Right lobe of liver (tissue), 6 donors: ENCODE data around the gene PAFAH1B2. TPM values are rescaled to one million over a fixed set of nuclear protein-coding genes. Genes with fewer than 3 reads are reported as not detected.
A peak's percentile ranks its signal among the peaks of the same experiment; 100 is the strongest.

Experiments used
- ATAC-seq, 4 donors: fragments of 200-7000 bp; cut with Tn5 transposase; one replicate each; pipeline ENCODE4 v1.9.1; 2020; ENCODE audit warnings: mild to moderate bottlenecking in 4 of 4, moderate library complexity in 4 of 4
- DNase-seq, 3 donors: peaks; one replicate each; pipeline ENCODE4 v3.0.0-alpha.2; 2020
- H3K27ac ChIP-seq, 3 donors: fragments of 200-600 bp; one replicate each; pipeline ENCODE4 v1.8.0; 2022
- H3K27me3 ChIP-seq, 2 donors: fragments of 200-600 bp; one replicate each; pipeline ENCODE4 v1.8.0; 2022
- H3K36me3 ChIP-seq, 4 donors: fragments of 200-600 bp; sonication (generic) in 1 of 4; one replicate each; pipeline versions ENCODE4 v1.5.1 to v1.8.0; 2017 to 2022; ENCODE audit warnings: control low read depth in 1 of 4
- H3K4me1 ChIP-seq, 4 donors: fragments of 200-600 bp; sonication (generic) in 1 of 4; one replicate each; pipeline versions ENCODE4 v1.5.1 to v1.8.0; 2017 to 2022; ENCODE audit warnings: control low read depth in 1 of 4
- H3K4me3 ChIP-seq, 3 donors: fragments of 200-600 bp; one replicate each; pipeline ENCODE4 v1.8.0; 2022
- H3K9me3 ChIP-seq, 4 donors: fragments of 200-600 bp; sonication (generic) in 1 of 4; one replicate each; pipeline versions ENCODE4 v1.5.1 to v1.8.0; 2017 to 2022; ENCODE audit warnings: control low read depth in 1 of 4
- POLR2A ChIP-seq: fragments of 450-650 bp; IDR thresholded peaks from one replicate; pipeline ENCODE4 v1.6.1; 2017; ENCODE audit warnings: antibody characterized with exemption, mild to moderate bottlenecking
- WGBS: methylation state at CpG from one replicate; pipeline ENCODE4 v1.1.6; 2018; ENCODE audit warnings: low coverage, low lambda C conversion rate; ENCODE audit not compliant: insufficient coverage; ENCODE audit errors: missing lambda C conversion rate; 5-methylcytosine and 5-hydroxymethylcytosine counted together
- intact Hi-C, 2 donors: fragments of 100-400 bp; cut with DNase I; formaldehyde crosslinking; loops; one replicate each; pipeline versions ENCODE4 v1.11.2 to v1.14.1; 2022
- total RNA-seq, 6 experiments: library from RNA; depleted of rRNA in 2 of 6; stranded (reverse); fragments of >200 nt in 2 of 6; fragmentation: NEBNext Ultra II Directional in 3 of 6; extraction: Animal tissue kit (Norgen Biotek cat#: 25700) in 3 of 6; gene quantifications; one replicate each; pipeline versions ENCODE4 v1.1.0 to v1.2.4, GENCODE V29; 2016 to 2023
- TF ChIP-seq, protein P1 (sequence below), 4 donors: fragments of 200-600 bp in 3 of 4; fragments of 450-650 bp in 1 of 4; IDR thresholded peaks; one replicate each; pipeline versions ENCODE4 v1.5.1 to v1.8.0; 2016 to 2022; ENCODE audit warnings: antibody characterized with exemption in 4 of 4, mild to moderate bottlenecking in 2 of 4
- donor health status: DM: no; HTN: yes; CAD: no.
- donor health status: DM: no; HTN: no; CAD: no.
- donor health status: DM: no; HTN: no; CAD: no.
- donor health status: DM: no; HTN: yes; CAD: no.
- donor health status: DM: no; HTN: yes; CAD: no.

PAFAH1B2 gene
- total RNA-seq, 6 experiments from 2014 or later, result 22.2 to 39.1 (median 29.3) TPM

DNA sequence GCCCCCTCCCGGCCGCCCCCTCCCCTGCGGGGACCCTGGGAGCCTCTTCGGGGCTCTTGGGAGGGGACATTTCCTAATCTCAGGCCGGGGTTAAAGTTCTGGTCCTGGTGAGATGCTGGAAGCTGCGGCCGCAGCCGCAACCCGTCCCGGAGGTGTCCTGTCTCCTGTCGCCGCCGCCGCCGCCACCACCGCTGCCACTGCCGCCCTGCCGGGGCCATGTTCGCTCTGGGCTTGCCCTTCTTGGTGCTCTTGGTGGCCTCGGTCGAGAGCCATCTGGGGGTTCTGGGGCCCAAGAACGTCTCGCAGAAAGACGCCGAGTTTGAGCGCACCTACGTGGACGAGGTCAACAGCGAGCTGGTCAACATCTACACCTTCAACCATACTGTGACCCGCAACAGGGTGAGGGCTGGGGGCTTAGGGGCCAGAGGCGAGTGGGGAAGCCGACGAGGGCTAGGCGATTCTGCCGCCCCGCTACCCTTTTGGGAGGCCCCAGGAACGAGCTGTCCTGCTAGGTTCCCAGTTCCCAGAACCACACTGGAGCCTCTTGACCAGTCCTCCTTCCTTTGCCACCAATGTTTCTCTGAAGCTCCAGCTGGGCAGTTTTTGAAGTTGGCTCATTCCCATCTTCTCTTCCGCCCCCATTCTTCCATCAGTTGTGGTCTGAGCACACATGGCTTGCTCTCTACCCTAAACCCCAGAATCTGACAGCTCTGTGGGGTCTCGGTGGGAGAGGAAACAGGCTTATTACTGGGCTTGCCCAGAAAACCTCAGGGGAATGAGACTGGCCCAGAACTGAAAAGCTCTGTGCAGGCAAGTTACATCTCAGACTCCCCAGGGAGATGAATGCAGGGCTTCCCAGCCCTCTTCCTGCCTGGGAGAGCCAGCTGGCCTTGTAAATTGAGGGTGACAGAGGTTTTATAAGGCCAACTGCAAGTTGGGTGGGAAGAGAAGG lies 35.2 kb downstream of the PAFAH1B2 start:
- intact Hi-C loops, result loop anchor here in 1 of 2 donors (10.0 kb wide), 1 partner anchor 45 kb away; no protein-coding TSS in a partner anchor
- Histone ChIP-seq H3K27me3 (no peaks in the 10 kb centered on the region), H3K4me1 (peaks cover 0 to 22% (median 5%) of the 10 kb centered on the region in 4 donors), H3K9me3 (no peaks in the 10 kb centered on the region), H3K36me3 (peaks cover 0 to 22% (median 8%) of the 10 kb centered on the region in 4 donors), H3K27ac (peak overlapping the region; percentile 93 to 97 (median 95)), H3K4me3 (peak overlapping the region; percentile 92 to 100 (median 93))
- peak; percentile 61 to 77 (median 72) for ATAC-seq
- TF ChIP-seq, protein P1, sequence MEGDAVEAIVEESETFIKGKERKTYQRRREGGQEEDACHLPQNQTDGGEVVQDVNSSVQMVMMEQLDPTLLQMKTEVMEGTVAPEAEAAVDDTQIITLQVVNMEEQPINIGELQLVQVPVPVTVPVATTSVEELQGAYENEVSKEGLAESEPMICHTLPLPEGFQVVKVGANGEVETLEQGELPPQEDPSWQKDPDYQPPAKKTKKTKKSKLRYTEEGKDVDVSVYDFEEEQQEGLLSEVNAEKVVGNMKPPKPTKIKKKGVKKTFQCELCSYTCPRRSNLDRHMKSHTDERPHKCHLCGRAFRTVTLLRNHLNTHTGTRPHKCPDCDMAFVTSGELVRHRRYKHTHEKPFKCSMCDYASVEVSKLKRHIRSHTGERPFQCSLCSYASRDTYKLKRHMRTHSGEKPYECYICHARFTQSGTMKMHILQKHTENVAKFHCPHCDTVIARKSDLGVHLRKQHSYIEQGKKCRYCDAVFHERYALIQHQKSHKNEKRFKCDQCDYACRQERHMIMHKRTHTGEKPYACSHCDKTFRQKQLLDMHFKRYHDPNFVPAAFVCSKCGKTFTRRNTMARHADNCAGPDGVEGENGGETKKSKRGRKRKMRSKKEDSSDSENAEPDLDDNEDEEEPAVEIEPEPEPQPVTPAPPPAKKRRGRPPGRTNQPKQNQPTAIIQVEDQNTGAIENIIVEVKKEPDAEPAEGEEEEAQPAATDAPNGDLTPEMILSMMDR (IDR thresholded peaks at IDR 0.05), result no peak
- no peak for TF ChIP-seq POLR2A
- peak; percentile 67 to 76 (median 69) for DNase-seq
- WGBS, result 3% methylated on average over 11 of the region's 39 CpGs

DNA sequence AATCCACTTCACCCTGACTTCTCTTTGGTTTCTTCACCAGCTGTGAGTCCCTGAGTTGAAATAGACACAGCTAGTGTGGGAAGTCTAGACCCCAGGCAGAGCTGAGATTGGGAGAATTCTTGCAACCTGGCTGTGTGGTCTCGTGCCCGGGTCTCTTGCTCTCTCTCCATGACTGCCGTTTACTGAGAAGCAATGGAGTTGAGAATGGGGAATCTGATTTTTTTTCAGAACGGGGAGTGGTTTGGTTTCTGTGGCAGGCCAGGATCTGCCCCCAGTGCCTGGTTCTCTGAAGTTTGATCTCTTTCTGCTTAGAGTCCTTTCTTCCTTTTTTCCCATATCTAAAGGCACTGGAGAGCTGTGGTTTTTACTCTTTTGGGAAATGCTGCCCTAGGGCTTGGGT lies 35.9 kb downstream of the PAFAH1B2 start:
- no peak for TF ChIP-seq POLR2A
- TF ChIP-seq, protein P1 (IDR thresholded peaks at IDR 0.05), result no peak
- DNase-seq (peak in 1 of 3 donors; percentile 19), ATAC-seq (no peak)
- Histone ChIP-seq H3K27me3 (no peaks in the 10 kb centered on the region), H3K36me3 (peaks cover 0 to 26% (median 9%) of the 10 kb centered on the region in 4 donors), H3K4me3 (peak overlapping the region; percentile 92 to 100 (median 93)), H3K4me1 (peaks cover 0 to 22% (median 5%) of the 10 kb centered on the region in 4 donors), H3K9me3 (no peaks in the 10 kb centered on the region), H3K27ac (peak overlapping the region; percentile 93 to 97 (median 95))
- whole genome bisulfite sequencing, result 31% methylated on average over 4 of the region's 4 CpGs
- intact Hi-C loops, result no loop called here

DNA sequence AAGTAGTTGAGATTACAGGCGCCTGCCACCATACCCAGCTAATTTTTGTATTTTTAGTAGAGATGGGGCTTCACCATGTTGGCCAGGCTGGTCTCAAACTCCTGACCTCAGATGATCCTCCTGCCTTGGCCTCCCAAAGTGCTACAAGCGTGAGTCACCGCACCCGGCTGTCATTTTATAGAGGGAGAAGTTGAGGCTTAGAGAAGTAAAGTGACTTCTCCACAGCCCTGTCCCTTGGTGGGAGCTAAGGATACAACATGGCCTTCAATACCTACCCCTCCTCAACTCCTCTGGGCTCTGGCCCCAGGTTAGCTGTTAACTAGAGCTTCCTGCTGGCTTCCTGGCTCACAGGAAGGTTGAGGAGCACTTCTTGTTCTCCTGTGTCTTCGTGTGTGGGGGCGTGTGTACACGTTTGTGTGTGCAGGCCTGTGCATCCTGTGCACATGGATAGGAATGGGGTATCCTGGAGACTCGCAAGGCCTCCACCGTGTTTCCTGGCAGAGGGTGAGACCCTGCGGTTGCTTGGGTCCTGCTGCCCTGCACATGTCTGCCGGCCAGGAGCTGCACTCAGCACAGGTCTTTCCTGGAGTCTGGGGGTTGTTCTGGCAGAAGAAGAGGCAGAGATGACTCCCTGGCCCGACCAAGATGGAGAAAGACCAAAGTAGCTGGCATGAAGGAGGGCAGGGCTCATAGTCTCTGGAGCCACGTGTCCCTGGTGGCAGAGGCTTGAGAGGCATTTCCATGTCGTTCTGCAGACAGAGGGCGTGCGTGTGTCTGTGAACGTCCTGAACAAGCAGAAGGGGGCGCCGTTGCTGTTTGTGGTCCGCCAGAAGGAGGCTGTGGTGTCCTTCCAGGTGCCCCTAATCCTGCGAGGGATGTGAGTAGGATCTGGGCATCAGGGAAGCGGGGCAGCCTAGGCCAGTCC lies 36.8 kb downstream of the PAFAH1B2 start:
- Histone ChIP-seq H3K27me3 (no peaks in the 10 kb centered on the region), H3K36me3 (peaks cover 0 to 28% (median 9%) of the 10 kb centered on the region in 4 donors), H3K27ac (peak overlapping the region in 1 of 3 donors; percentile 97), H3K4me3 (no peak overlapping the region), H3K4me1 (peaks cover 0 to 22% (median 5%) of the 10 kb centered on the region in 4 donors), H3K9me3 (no peaks in the 10 kb centered on the region)
- ATAC-seq, result peak in 2 of 4 donors; percentile 4 to 6
- 44% methylated on average over 5 of the region's 22 CpGs for WGBS
- peak in 2 of 3 donors; percentile 54 to 66 for DNase-seq
- TF ChIP-seq, protein P1 (IDR thresholded peaks at IDR 0.05), result peak; percentile 29 to 41 (median 36)
- TF ChIP-seq POLR2A, result no peak
- intact Hi-C loops, result no loop called here
